ENCODE results near the gene TMEM176B.

- no peak for TF ChIP-seq KAT2B (IDR thresholded peaks at IDR 0.05; ENCODE audit: borderline replicate concordance, low read depth, low read length)
- no peak for TF ChIP-seq FOSL2 (CRISPR knock-in tag; IDR thresholded peaks at IDR 0.05)
- TF ChIP-seq PAWR (CRISPR knock-in tag; IDR thresholded peaks at IDR 0.05; ENCODE audit: borderline replicate concordance), result no peak
- TF ChIP-seq ZNF780A (CRISPR knock-in tag; IDR thresholded peaks at IDR 0.05), result no peak
- no peak for TF ChIP-seq TAF1 (CRISPR knock-in tag; IDR thresholded peaks at IDR 0.05)
- TF ChIP-seq ZFP36L2 (CRISPR knock-in tag; IDR thresholded peaks at IDR 0.05), result no peak
Observed at GRCh38 chr7:150788474-150789269, 11.5 kb downstream of the TMEM176B start.
